ENCODE data around the gene IGF1R. TPM values are rescaled to one million over a fixed set of nuclear protein-coding genes. Genes with fewer than 3 reads are reported as not detected.

IGF1R gene
- total and polyA plus RNA-seq, 7 donors, result 1.2 to 130 (median 39.6) TPM

- WGBS, 2 donors, result 50 to 65% methylated on average over 6 of the region's 6 CpGs
- Histone ChIP-seq H3K27me3 (no peaks in the 10 kb centered on the region), H3K4me3 (no peak overlapping the region), H3K4me1 (peaks cover 0 to 87% (median 76%) of the 10 kb centered on the region in 4 donors), H3K36me3 (no peaks in the 10 kb centered on the region), H3K9me3 (no peaks in the 10 kb centered on the region), H3K27ac (peak overlapping the region in 1 of 4 donors; percentile 25)
- intact Hi-C loops (cut with DNase I), result no loop called here
- DNase-seq, result no peak
- TF ChIP-seq EP300 (IDR thresholded peaks at IDR 0.05), result no peak
- no peak for TF ChIP-seq POLR2AphosphoS5 (IDR thresholded peaks at IDR 0.05)
- TF ChIP-seq, protein P1, sequence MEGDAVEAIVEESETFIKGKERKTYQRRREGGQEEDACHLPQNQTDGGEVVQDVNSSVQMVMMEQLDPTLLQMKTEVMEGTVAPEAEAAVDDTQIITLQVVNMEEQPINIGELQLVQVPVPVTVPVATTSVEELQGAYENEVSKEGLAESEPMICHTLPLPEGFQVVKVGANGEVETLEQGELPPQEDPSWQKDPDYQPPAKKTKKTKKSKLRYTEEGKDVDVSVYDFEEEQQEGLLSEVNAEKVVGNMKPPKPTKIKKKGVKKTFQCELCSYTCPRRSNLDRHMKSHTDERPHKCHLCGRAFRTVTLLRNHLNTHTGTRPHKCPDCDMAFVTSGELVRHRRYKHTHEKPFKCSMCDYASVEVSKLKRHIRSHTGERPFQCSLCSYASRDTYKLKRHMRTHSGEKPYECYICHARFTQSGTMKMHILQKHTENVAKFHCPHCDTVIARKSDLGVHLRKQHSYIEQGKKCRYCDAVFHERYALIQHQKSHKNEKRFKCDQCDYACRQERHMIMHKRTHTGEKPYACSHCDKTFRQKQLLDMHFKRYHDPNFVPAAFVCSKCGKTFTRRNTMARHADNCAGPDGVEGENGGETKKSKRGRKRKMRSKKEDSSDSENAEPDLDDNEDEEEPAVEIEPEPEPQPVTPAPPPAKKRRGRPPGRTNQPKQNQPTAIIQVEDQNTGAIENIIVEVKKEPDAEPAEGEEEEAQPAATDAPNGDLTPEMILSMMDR (IDR thresholded peaks at IDR 0.05), result no peak
- no peak for TF ChIP-seq POLR2A (IDR thresholded peaks at IDR 0.05)
Observed at GRCh38 chr15:98700519-98700918, 52.2 kb downstream of the IGF1R start.

DNA sequence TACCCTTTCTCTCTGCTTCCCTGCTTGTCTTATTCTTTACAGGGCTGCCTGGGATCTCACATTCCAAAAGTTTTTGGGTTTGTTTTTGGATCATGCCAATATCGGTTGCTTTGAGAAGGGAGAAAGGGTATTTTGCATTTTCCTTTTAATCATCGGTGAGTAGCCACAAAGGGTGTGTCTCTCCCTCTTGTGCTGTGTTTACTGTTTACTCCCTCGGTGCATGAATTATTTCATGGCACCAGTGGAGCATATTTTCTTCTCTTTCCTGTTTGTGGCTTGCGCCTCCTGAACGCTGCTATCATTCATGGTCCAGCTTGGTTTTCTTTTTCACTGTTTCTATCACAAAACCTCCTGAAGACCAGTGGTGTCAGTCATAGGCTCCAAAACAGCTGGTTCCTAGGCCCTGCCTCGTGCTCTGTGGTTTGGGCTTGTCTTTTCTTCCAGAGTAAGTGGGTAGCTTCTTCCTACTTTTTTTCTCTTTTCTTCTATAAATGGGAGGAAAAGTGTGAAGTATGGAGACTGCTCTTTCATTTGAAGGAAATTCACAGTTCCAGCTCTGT lies 54.9 kb downstream of the IGF1R start:
- DNase-seq, result no peak
- H3K4me1 ChIP-seq, result peaks cover 0 to 83% (median 71%) of the 10 kb centered on the region in 4 donors
- peaks cover 0 to 9% (median 0%) of the 10 kb centered on the region in 4 donors for H3K36me3 ChIP-seq
- 44 to 47% methylated on average over 6 of the region's 6 CpGs for WGBS, 2 donors
- H3K9me3 ChIP-seq, result no peaks in the 10 kb centered on the region
- intact Hi-C loops (cut with DNase I), result no loop called here
- no peak overlapping the region for H3K4me3 ChIP-seq
- H3K27me3 ChIP-seq, result no peaks in the 10 kb centered on the region
- no peak overlapping the region for H3K27ac ChIP-seq
- TF ChIP-seq POLR2AphosphoS5 (IDR thresholded peaks at IDR 0.05) (no peak), POLR2A (IDR thresholded peaks at IDR 0.05) (no peak), EP300 (IDR thresholded peaks at IDR 0.05) (no peak)
- TF ChIP-seq, protein P1 (IDR thresholded peaks at IDR 0.05), result no peak

DNA sequence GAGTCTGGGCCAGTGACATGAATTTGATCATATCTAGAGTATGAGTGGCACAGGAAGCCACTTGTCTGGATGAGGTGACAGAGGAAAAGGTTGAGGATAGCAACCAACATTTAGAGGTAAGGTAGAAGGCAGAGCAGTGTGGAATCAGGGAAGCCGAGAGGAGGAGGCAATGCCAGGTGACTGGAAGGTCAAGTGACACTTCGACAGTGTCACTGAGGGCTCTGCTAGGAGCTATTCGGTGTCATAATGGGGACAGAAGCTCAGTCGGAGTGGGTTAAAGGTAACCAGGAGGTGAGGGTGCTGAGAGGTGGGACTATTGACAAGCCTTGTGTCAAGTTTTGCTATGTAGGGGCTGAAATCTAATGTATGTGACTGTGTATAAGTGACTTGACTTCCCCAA lies 56.7 kb downstream of the IGF1R start:
- peaks cover 0 to 14% (median 0%) of the 10 kb centered on the region in 4 donors for H3K36me3 ChIP-seq
- H3K27me3 ChIP-seq, result no peaks in the 10 kb centered on the region
- no peak for DNase-seq
- no peaks in the 10 kb centered on the region for H3K9me3 ChIP-seq
- intact Hi-C loops (cut with DNase I), result no loop called here
- no peak overlapping the region for H3K27ac ChIP-seq
- no peak overlapping the region for H3K4me3 ChIP-seq
- TF ChIP-seq POLR2AphosphoS5 (IDR thresholded peaks at IDR 0.05) (no peak), EP300 (IDR thresholded peaks at IDR 0.05) (no peak), POLR2A (IDR thresholded peaks at IDR 0.05) (no peak)
- TF ChIP-seq, protein P1 (IDR thresholded peaks at IDR 0.05), result no peak
- H3K4me1 ChIP-seq, result peaks cover 0 to 77% (median 65%) of the 10 kb centered on the region in 4 donors
- WGBS, 2 donors, result 95% methylated on average over 4 of the region's 4 CpGs

GRCh38 chr15:98706387-98706786 lies 58.0 kb downstream of the IGF1R start:
- Histone ChIP-seq H3K36me3 (peaks cover 0 to 14% (median under 1%) of the 10 kb centered on the region in 4 donors), H3K4me1 (peaks cover 0 to 70% (median 57%) of the 10 kb centered on the region in 4 donors), H3K9me3 (no peaks in the 10 kb centered on the region), H3K27ac (peak overlapping the region in 1 of 4 donors; percentile 1), H3K27me3 (no peaks in the 10 kb centered on the region), H3K4me3 (no peak overlapping the region)
- DNase-seq, result no peak
- 73 to 90% methylated on average over 1 of the region's 1 CpG for WGBS, 2 donors
- intact Hi-C loops (cut with DNase I), result no loop called here
- TF ChIP-seq EP300 (IDR thresholded peaks at IDR 0.05) (no peak), POLR2A (IDR thresholded peaks at IDR 0.05) (no peak)

- intact Hi-C loops (cut with DNase I), result no loop called here
- TF ChIP-seq POLR2A (IDR thresholded peaks at IDR 0.05), result no peak
- TF ChIP-seq POLR2AphosphoS5 (IDR thresholded peaks at IDR 0.05), result no peak
- no peak for TF ChIP-seq EP300 (IDR thresholded peaks at IDR 0.05)
- TF ChIP-seq, protein P1 (IDR thresholded peaks at IDR 0.05), result no peak
- Histone ChIP-seq H3K4me1 (peaks cover 0 to 70% (median 57%) of the 10 kb centered on the region in 4 donors), H3K27me3 (no peaks in the 10 kb centered on the region), H3K4me3 (no peak overlapping the region), H3K9me3 (no peaks in the 10 kb centered on the region), H3K27ac (peak overlapping the region in 2 of 4 donors; percentile 30 to 36), H3K36me3 (peaks cover 0 to 14% (median 4%) of the 10 kb centered on the region in 4 donors)
- no peak for DNase-seq
- 94 to 95% methylated on average over 13 of the region's 13 CpGs for WGBS, 2 donors
Observed at GRCh38 chr15:98706986-98707385, 58.6 kb downstream of the IGF1R start.
